Colonic mucosa (tissue), 4 donors: ENCODE results near the gene HSPB6. TPM values are rescaled to one million over a fixed set of nuclear protein-coding genes. Genes with fewer than 3 reads are reported as not detected.

Source experiments
- DNase-seq: peaks from one replicate; pipeline ENCODE4 v3.0.0-alpha.2; 2020
- H3K27ac ChIP-seq: fragments of 200-600 bp; one replicate; pipeline ENCODE4 v1.8.0; 2021
- H3K27me3 ChIP-seq: fragments of 200-600 bp; one replicate; pipeline ENCODE4 v1.8.0; 2021
- H3K36me3 ChIP-seq: fragments of 200-600 bp; one replicate; pipeline ENCODE4 v1.8.0; 2021
- H3K4me1 ChIP-seq: fragments of 200-600 bp; one replicate; pipeline ENCODE4 v1.8.0; 2021; ENCODE audit warnings: mild to moderate bottlenecking
- H3K4me3 ChIP-seq: fragments of 200-600 bp; one replicate; pipeline ENCODE4 v1.8.0; 2021
- H3K9ac ChIP-seq, 2 donors: one replicate each; pipeline ENCODE4 v1.7.0; 2013; ENCODE audit warnings: control low read depth in 2 of 2, low read depth in 2 of 2, low read length in 2 of 2
- H3K9me3 ChIP-seq: fragments of 200-600 bp; one replicate; pipeline ENCODE4 v1.8.0; 2021
- CTCF ChIP-seq: fragments of 200-600 bp; IDR thresholded peaks from one replicate; pipeline ENCODE4 v1.8.0; 2022; ENCODE audit warnings: antibody characterized with exemption, mild to moderate bottlenecking
- intact Hi-C: fragments of 100-400 bp; cut with DNase I; formaldehyde crosslinking; loops from one replicate; pipeline ENCODE4 v1.14.1; 2022
- total RNA-seq, 2 donors: library from RNA; stranded (reverse); fragmentation: NEBNext Ultra II Directional in 1 of 2; extraction: Animal tissue kit (Norgen Biotek cat#: 25700) in 1 of 2; gene quantifications; one replicate each; pipeline ENCODE4 v1.2.1, GENCODE V29; 2021
- donor health status: healthy.
- donor health status: DM: no; HTN: no; CAD: no.
- donor health status: DM: no; HTN: no; CAD: no.

The HSPB6 gene
- total RNA-seq, 2 donors from 2014 or later: 6.3 to 23.6 TPM

DNA sequence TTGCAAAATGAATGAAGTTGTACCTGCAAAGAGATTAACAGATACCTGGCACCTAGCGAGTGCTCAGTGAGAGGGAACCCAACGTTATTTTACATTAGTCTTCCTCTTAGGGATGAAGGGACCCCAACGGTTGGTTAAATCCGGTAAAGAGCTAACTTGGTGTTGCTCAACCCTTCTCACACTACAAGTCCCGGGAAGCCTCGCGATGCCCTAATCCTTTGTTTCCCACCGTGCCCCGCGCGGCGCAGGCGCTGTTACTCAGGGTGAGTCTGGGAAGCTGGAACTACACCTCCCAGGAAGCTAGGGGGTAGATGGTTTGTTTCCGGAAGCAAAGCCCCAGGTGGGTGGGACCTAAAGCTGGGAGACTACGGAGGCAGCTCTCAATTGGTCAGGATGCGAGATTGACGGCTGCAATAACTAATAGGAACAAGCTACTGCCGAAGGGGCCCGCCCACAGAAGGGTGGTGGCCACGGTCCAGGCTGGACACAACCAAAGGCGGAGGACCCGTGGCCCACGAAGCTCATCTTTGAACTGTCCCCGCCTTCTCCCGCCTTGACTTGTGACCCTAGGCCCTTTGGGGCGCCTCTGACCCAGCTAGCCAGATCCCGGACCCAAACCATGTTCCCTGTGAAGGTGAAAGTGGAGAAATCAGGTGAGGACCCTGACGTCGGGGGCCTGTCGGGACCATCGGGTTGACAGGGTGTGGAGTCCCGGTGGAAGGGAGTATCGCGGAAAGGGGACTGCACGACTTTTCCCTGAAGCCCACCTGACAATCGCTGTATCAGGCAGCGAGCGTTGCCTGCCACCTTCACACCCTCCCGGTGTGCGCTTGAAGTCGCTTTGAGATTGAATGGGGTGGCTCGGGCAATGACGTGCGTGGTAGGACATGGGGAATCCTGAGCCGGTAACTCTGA, 8.5 kb downstream of the HSPB6 start, which contains the start of gene LIN37:
Gene LIN37 (plus strand): TSS at position 471 of the 915 bp plus-strand sequence. CDS start 149 bp downstream, at position 620.
- intact Hi-C loops: loop anchor here (10.0 kb wide), 1 partner anchor 186 kb away; the partner anchor contains the start of gene LRFN3
- DNase-seq: peak; percentile 100
- TF ChIP-seq CTCF: no peak
- Histone ChIP-seq H3K4me3 (peak within 1 kb of the TSS; percentile 84), H3K4me1 (no peaks in the 10 kb centered on the region), H3K9ac (peak within 1 kb of the TSS; percentile 84 to 93), H3K27ac (peak within 1 kb of the TSS; percentile 52), H3K27me3 (no peaks in the 10 kb centered on the region), H3K9me3 (no peaks in the 10 kb centered on the region), H3K36me3 (no peaks in the 10 kb centered on the region)

GRCh38 chr19:35746531-35746930, 10.3 kb downstream of the HSPB6 start:
- Histone ChIP-seq H3K4me3 (peak overlapping the region; percentile 89), H3K36me3 (no peaks in the 10 kb centered on the region), H3K9ac (peak overlapping the region in 1 of 2 donors; percentile 79), H3K27ac (no peak overlapping the region), H3K9me3 (no peaks in the 10 kb centered on the region), H3K27me3 (no peaks in the 10 kb centered on the region), H3K4me1 (no peaks in the 10 kb centered on the region)
- intact Hi-C loops: loop anchor here (10.0 kb wide), 1 partner anchor 188 kb away; the partner anchor contains the start of gene LRFN3
- TF ChIP-seq CTCF: no peak
- no peak for DNase-seq

- DNase-seq: no peak
- Histone ChIP-seq H3K4me3 (peak overlapping the region; percentile 89), H3K9me3 (no peaks in the 10 kb centered on the region), H3K36me3 (no peaks in the 10 kb centered on the region), H3K9ac (peak overlapping the region; percentile 67 to 79), H3K27ac (peak overlapping the region; percentile 100), H3K4me1 (no peaks in the 10 kb centered on the region), H3K27me3 (no peaks in the 10 kb centered on the region)
- intact Hi-C loops: loop anchor here (10.0 kb wide), 1 partner anchor 189 kb away; the partner anchor contains the start of gene LRFN3
- TF ChIP-seq CTCF: no peak
Observed at GRCh38 chr19:35746087-35746462, 10.8 kb downstream of the HSPB6 start.

GRCh38 chr19:35745328-35746086, 11.3 kb downstream of the HSPB6 start, which contains the start of the genes PSENEN and U2AF1L4:
PSENEN (plus strand) TSS chr19:35745651; CDS start chr19:35745931, 280 bp downstream.
U2AF1L4 (minus strand) TSS chr19:35745418; CDS start chr19:35745391, 27 bp downstream.
- H3K9ac ChIP-seq: peak within 1 kb of the TSS; percentile 72 to 79
- intact Hi-C loops: loop anchor here (10.0 kb wide), 1 partner anchor 189 kb away; the partner anchor contains the start of gene LRFN3
- no peaks in the 10 kb centered on the region for H3K4me1 ChIP-seq
- no peaks in the 10 kb centered on the region for H3K27me3 ChIP-seq
- H3K36me3 ChIP-seq: no peaks in the 10 kb centered on the region
- H3K4me3 ChIP-seq: peak within 1 kb of the TSS; percentile 89
- peak; percentile 97 for DNase-seq
- no peaks in the 10 kb centered on the region for H3K9me3 ChIP-seq
- H3K27ac ChIP-seq: peak within 1 kb of the TSS; percentile 100
- TF ChIP-seq CTCF: no peak
